ENCODE data around the gene TSPAN17.

TSPAN17 gene

DNA sequence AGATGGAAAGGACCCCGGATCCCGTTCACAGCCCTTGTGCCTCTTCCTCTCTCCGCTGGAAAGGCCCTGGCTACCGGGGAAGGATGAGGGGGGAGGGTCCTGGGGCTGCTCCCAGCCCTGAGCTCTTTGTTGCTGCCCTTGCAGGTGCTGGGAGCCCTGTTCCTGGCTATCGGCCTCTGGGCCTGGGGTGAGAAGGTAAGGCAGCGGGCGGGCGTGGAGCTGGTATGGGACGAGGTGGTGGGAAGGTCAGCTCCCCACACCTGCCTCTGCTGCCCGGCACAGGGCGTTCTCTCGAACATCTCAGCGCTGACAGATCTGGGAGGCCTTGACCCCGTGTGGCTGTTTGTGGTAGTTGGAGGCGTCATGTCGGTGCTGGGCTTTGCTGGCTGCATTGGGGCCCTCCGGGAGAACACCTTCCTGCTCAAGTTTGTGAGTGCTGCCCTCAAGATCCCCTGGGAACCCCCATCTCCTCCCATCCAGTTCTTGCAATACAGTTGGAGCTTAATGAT, 4.2 kb downstream of the TSPAN17 start:
- Histone ChIP-seq H3F3A (ENCODE audit: insufficient read depth, low read length) (no peaks in the 10 kb centered on the region), H4K20me1 (ENCODE audit: insufficient read depth, low read length) (no peaks in the 10 kb centered on the region), H3K9me3 (ENCODE audit: low read length) (no peaks in the 10 kb centered on the region), H3K79me2 (ENCODE audit: insufficient read depth, low read length) (no peaks in the 10 kb centered on the region), H3K27ac (ENCODE audit: low read depth, low read length, poor library complexity, severe bottlenecking) (no peak overlapping the region), H3K4me2 (ENCODE audit: low read length) (no peak overlapping the region), H3K27me3 (ENCODE audit: insufficient read depth, low read length) (no peaks in the 10 kb centered on the region), H2AFZ (ENCODE audit: low read length) (no peak overlapping the region), H3K9ac (ENCODE audit: low read length) (no peak overlapping the region), H3K36me3 (ENCODE audit: insufficient read depth, low read length) (no peaks in the 10 kb centered on the region), H3K4me3 (ENCODE audit: low read depth, low read length, poor library complexity, severe bottlenecking) (no peak overlapping the region), H3K4me1 (ENCODE audit: insufficient read depth, low read length, severe bottlenecking) (peaks cover 17% of the 10 kb centered on the region), H3K9me2 (ENCODE audit: low read depth, low read length) (no peaks in the 10 kb centered on the region)
- no peak for TF ChIP-seq EZH2 (IDR thresholded peaks at IDR 0.05; ENCODE audit: borderline replicate concordance, low read length)

DNA sequence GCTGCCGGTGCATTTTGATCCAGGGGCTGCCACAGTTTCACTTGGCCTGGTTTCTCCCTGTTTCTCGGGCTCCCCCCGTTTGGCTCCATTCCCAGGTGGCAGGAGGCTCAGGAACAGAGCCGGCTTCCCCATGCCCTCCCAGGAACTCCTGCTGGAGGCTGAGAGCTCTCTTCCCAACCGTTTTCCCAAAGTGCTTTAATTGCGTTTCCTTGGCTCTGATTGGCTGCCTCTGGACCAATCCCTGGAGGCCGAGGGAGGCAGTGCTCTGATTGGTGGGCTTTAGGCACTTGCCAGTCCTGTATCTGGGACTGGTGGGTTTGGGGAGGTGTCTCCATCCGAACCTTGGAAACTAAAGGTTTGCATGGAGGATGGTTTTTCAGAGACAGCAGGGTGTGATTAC, 4.9 kb downstream of the TSPAN17 start:
- H3K27me3 ChIP-seq (ENCODE audit: insufficient read depth, low read length), result no peaks in the 10 kb centered on the region
- no peaks in the 10 kb centered on the region for H3F3A ChIP-seq (ENCODE audit: insufficient read depth, low read length)
- no peak overlapping the region for H3K4me3 ChIP-seq (ENCODE audit: low read depth, low read length, poor library complexity, severe bottlenecking)
- H3K4me1 ChIP-seq (ENCODE audit: insufficient read depth, low read length, severe bottlenecking), result peaks cover 12% of the 10 kb centered on the region
- H3K9me2 ChIP-seq (ENCODE audit: low read depth, low read length), result no peaks in the 10 kb centered on the region
- TF ChIP-seq, protein P1, sequence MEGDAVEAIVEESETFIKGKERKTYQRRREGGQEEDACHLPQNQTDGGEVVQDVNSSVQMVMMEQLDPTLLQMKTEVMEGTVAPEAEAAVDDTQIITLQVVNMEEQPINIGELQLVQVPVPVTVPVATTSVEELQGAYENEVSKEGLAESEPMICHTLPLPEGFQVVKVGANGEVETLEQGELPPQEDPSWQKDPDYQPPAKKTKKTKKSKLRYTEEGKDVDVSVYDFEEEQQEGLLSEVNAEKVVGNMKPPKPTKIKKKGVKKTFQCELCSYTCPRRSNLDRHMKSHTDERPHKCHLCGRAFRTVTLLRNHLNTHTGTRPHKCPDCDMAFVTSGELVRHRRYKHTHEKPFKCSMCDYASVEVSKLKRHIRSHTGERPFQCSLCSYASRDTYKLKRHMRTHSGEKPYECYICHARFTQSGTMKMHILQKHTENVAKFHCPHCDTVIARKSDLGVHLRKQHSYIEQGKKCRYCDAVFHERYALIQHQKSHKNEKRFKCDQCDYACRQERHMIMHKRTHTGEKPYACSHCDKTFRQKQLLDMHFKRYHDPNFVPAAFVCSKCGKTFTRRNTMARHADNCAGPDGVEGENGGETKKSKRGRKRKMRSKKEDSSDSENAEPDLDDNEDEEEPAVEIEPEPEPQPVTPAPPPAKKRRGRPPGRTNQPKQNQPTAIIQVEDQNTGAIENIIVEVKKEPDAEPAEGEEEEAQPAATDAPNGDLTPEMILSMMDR (IDR thresholded peaks at IDR 0.05; ENCODE audit: low read length), result no peak
- TF ChIP-seq EZH2 (IDR thresholded peaks at IDR 0.05; ENCODE audit: borderline replicate concordance, low read length), result no peak
- H3K79me2 ChIP-seq (ENCODE audit: insufficient read depth, low read length), result no peaks in the 10 kb centered on the region
- H4K20me1 ChIP-seq (ENCODE audit: insufficient read depth, low read length), result no peaks in the 10 kb centered on the region
- no peaks in the 10 kb centered on the region for H3K36me3 ChIP-seq (ENCODE audit: insufficient read depth, low read length)
- no peak overlapping the region for H3K4me2 ChIP-seq (ENCODE audit: low read length)
- H3K27ac ChIP-seq (ENCODE audit: low read depth, low read length, poor library complexity, severe bottlenecking), result no peak overlapping the region
- H3K9me3 ChIP-seq (ENCODE audit: low read length), result no peaks in the 10 kb centered on the region
- H2AFZ ChIP-seq (ENCODE audit: low read length), result no peak overlapping the region
- no peak overlapping the region for H3K9ac ChIP-seq (ENCODE audit: low read length)

DNA sequence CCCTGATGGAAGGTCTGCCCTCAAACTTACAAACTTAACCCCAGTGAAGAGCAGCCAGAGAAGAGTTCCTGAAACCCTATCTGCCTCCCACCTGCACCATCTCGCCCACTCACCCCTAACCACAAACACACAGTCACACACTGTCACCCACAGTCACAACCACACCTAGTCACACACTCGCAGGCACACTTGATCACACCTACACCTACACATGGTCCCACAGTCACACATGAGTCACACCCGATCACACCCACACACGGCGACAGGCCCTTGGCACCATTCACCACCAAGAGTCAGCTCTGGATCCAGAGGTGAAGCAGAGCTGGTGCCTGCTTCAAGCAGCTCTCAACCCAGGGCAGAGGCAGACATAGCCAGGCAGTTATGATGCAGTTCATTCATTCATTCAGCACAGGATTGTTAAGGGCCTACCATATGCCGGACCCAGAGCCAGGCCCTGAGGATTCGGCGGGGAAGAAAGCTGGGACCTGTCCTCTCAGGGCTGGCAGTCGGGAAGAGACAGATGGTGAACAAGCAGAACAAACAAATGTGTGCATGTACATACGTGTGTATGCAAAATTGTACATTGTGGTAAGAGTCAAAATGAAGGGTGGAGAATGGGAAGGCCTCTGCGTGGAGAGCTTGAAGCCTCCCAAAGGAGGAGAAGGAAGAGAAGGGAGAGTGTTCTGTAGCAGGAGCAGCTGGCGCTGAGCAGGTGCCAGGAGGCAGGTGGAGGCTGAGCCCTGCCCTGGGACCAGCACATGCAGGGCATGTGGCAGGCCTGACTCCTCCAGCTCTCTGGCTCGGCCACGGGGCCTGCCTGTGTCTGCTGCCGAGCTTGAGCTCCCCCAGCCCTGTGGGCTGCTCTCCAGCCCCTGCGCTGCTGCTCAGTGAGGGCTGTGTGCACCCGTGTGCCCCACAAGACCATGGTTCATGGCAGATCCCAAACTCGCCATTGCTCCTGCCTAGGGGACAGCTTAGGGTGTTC, 6.4 kb downstream of the TSPAN17 start:
- Histone ChIP-seq H3F3A (ENCODE audit: insufficient read depth, low read length) (no peaks in the 10 kb centered on the region), H3K4me3 (ENCODE audit: low read depth, low read length, poor library complexity, severe bottlenecking) (no peak overlapping the region), H2AFZ (ENCODE audit: low read length) (no peak overlapping the region), H3K36me3 (ENCODE audit: insufficient read depth, low read length) (no peaks in the 10 kb centered on the region), H3K9me2 (ENCODE audit: low read depth, low read length) (no peaks in the 10 kb centered on the region), H3K27ac (ENCODE audit: low read depth, low read length, poor library complexity, severe bottlenecking) (no peak overlapping the region), H3K4me2 (ENCODE audit: low read length) (no peak overlapping the region), H3K27me3 (ENCODE audit: insufficient read depth, low read length) (no peaks in the 10 kb centered on the region), H3K9ac (ENCODE audit: low read length) (no peak overlapping the region), H4K20me1 (ENCODE audit: insufficient read depth, low read length) (no peaks in the 10 kb centered on the region), H3K9me3 (ENCODE audit: low read length) (no peaks in the 10 kb centered on the region), H3K4me1 (ENCODE audit: insufficient read depth, low read length, severe bottlenecking) (no peaks in the 10 kb centered on the region), H3K79me2 (ENCODE audit: insufficient read depth, low read length) (no peaks in the 10 kb centered on the region)
- no peak for TF ChIP-seq EZH2 (IDR thresholded peaks at IDR 0.05; ENCODE audit: borderline replicate concordance, low read length)

DNA sequence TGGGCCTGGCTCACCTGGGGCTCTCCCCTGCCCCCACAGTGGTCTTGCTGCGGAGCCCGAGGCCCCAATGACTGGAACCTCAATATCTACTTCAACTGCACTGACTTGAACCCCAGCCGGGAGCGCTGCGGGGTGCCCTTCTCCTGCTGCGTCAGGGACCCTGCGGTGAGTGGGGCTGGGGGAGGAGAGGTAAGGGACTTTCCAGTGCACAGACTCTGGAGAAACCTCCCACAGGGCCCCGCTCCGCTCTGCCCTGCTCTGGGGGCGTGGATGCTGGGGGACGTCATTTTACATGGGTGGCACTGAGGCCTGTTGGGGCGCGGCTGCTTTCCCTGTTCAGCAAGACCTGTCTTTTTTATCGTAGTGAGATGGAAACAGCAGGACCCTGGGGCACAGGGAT, 7.6 kb downstream of the TSPAN17 start:
- Histone ChIP-seq H3F3A (ENCODE audit: insufficient read depth, low read length) (no peaks in the 10 kb centered on the region), H3K27me3 (ENCODE audit: insufficient read depth, low read length) (no peaks in the 10 kb centered on the region), H2AFZ (ENCODE audit: low read length) (no peak overlapping the region), H3K4me2 (ENCODE audit: low read length) (no peak overlapping the region), H3K79me2 (ENCODE audit: insufficient read depth, low read length) (no peaks in the 10 kb centered on the region), H3K9ac (ENCODE audit: low read length) (no peak overlapping the region), H3K4me1 (ENCODE audit: insufficient read depth, low read length, severe bottlenecking) (no peaks in the 10 kb centered on the region), H3K36me3 (ENCODE audit: insufficient read depth, low read length) (no peaks in the 10 kb centered on the region), H3K9me2 (ENCODE audit: low read depth, low read length) (no peaks in the 10 kb centered on the region), H4K20me1 (ENCODE audit: insufficient read depth, low read length) (no peaks in the 10 kb centered on the region), H3K4me3 (ENCODE audit: low read depth, low read length, poor library complexity, severe bottlenecking) (no peak overlapping the region), H3K9me3 (ENCODE audit: low read length) (no peaks in the 10 kb centered on the region), H3K27ac (ENCODE audit: low read depth, low read length, poor library complexity, severe bottlenecking) (no peak overlapping the region)
- no peak for TF ChIP-seq EZH2 (IDR thresholded peaks at IDR 0.05; ENCODE audit: borderline replicate concordance, low read length)
- TF ChIP-seq, protein P1 (IDR thresholded peaks at IDR 0.05; ENCODE audit: low read length), result no peak

Measured in OCI-LY1 (cell line).